Colonic mucosa (tissue), 4 donors: ENCODE results near the gene TRAPPC12. TPM values are rescaled to one million over a fixed set of nuclear protein-coding genes. Genes with fewer than 3 reads are reported as not detected.

ENCODE experiments used
- DNase-seq: peaks from one replicate; pipeline ENCODE4 v3.0.0-alpha.2; 2020
- H3K27ac ChIP-seq: fragments of 200-600 bp; one replicate; pipeline ENCODE4 v1.8.0; 2021
- H3K27me3 ChIP-seq: fragments of 200-600 bp; one replicate; pipeline ENCODE4 v1.8.0; 2021
- H3K36me3 ChIP-seq: fragments of 200-600 bp; one replicate; pipeline ENCODE4 v1.8.0; 2021
- H3K4me1 ChIP-seq: fragments of 200-600 bp; one replicate; pipeline ENCODE4 v1.8.0; 2021; ENCODE audit warnings: mild to moderate bottlenecking
- H3K4me3 ChIP-seq: fragments of 200-600 bp; one replicate; pipeline ENCODE4 v1.8.0; 2021
- H3K9ac ChIP-seq, 2 donors: one replicate each; pipeline ENCODE4 v1.7.0; 2013; ENCODE audit warnings: control low read depth in 2 of 2, low read depth in 2 of 2, low read length in 2 of 2
- H3K9me3 ChIP-seq: fragments of 200-600 bp; one replicate; pipeline ENCODE4 v1.8.0; 2021
- CTCF ChIP-seq: fragments of 200-600 bp; IDR thresholded peaks from one replicate; pipeline ENCODE4 v1.8.0; 2022; ENCODE audit warnings: antibody characterized with exemption, mild to moderate bottlenecking
- intact Hi-C: fragments of 100-400 bp; cut with DNase I; formaldehyde crosslinking; loops from one replicate; pipeline ENCODE4 v1.14.1; 2022
- total RNA-seq, 2 donors: library from RNA; stranded (reverse); fragmentation: NEBNext Ultra II Directional in 1 of 2; extraction: Animal tissue kit (Norgen Biotek cat#: 25700) in 1 of 2; gene quantifications; one replicate each; pipeline ENCODE4 v1.2.1, GENCODE V29; 2021
- donor health status: healthy.
- donor health status: DM: no; HTN: no; CAD: no.
- donor health status: DM: no; HTN: no; CAD: no.

The TRAPPC12 gene
- total RNA-seq, 2 donors from 2014 or later: 59.1 to 91.5 TPM

GRCh38 chr2:3460156-3460555, 80.7 kb downstream of the TRAPPC12 start:
- Histone ChIP-seq H3K9ac (no peak overlapping the region), H3K9me3 (no peaks in the 10 kb centered on the region), H3K36me3 (no peaks in the 10 kb centered on the region), H3K4me3 (no peak overlapping the region), H3K4me1 (no peaks in the 10 kb centered on the region), H3K27ac (no peak overlapping the region), H3K27me3 (no peaks in the 10 kb centered on the region)
- no peak for DNase-seq
- intact Hi-C loops: loop anchor here (5.0 kb wide), 1 partner anchor 38 kb away; no protein-coding TSS in a partner anchor
- TF ChIP-seq CTCF: no peak

GRCh38 chr2:3460831-3461800, 81.6 kb downstream of the TRAPPC12 start:
- H3K9ac ChIP-seq: no peak overlapping the region
- H3K4me1 ChIP-seq: no peaks in the 10 kb centered on the region
- intact Hi-C loops: loop anchor here (5.0 kb wide), 1 partner anchor 39 kb away; no protein-coding TSS in a partner anchor
- no peaks in the 10 kb centered on the region for H3K9me3 ChIP-seq
- DNase-seq: no peak
- H3K27me3 ChIP-seq: no peaks in the 10 kb centered on the region
- H3K4me3 ChIP-seq: no peak overlapping the region
- no peak overlapping the region for H3K27ac ChIP-seq
- no peak for TF ChIP-seq CTCF
- no peaks in the 10 kb centered on the region for H3K36me3 ChIP-seq

GRCh38 chr2:3461801-3462492, 82.5 kb downstream of the TRAPPC12 start:
- no peaks in the 10 kb centered on the region for H3K36me3 ChIP-seq

GRCh38 chr2:3462493-3463104, 83.1 kb downstream of the TRAPPC12 start:
- Histone ChIP-seq H3K9ac (no peak overlapping the region), H3K4me3 (no peak overlapping the region), H3K27ac (no peak overlapping the region), H3K36me3 (no peaks in the 10 kb centered on the region), H3K4me1 (no peaks in the 10 kb centered on the region), H3K9me3 (no peaks in the 10 kb centered on the region), H3K27me3 (no peaks in the 10 kb centered on the region)
- intact Hi-C loops: loop anchor here (5.0 kb wide), 1 partner anchor 40 kb away; no protein-coding TSS in a partner anchor
- no peak for DNase-seq
- TF ChIP-seq CTCF: no peak

More at GRCh38 chr2:3461801-3462492, 82.5 kb downstream of the TRAPPC12 start:
- Histone ChIP-seq H3K4me1 (no peaks in the 10 kb centered on the region), H3K4me3 (no peak overlapping the region), H3K9me3 (no peaks in the 10 kb centered on the region), H3K27ac (no peak overlapping the region), H3K9ac (no peak overlapping the region), H3K27me3 (no peaks in the 10 kb centered on the region)
- peak; percentile 95 for TF ChIP-seq CTCF
- no peak for DNase-seq
- intact Hi-C loops: loop anchor here (5.0 kb wide), 1 partner anchor 40 kb away; no protein-coding TSS in a partner anchor
